T-helper 17 cell (primary cell): Measurements from ENCODE around the gene COG3. TPM values are rescaled to one million over a fixed set of nuclear protein-coding genes. Genes with fewer than 3 reads are reported as not detected.

ENCODE experiments used
- ATAC-seq: fragments of 150-1000 bp; cut with Tn5 transposase; 2 replicates; pipeline ENCODE4 v1.10.0; 2021; ENCODE audit warnings: mild to moderate bottlenecking, moderate library complexity
- DNase-seq, 3 donors: peaks; one replicate each; pipeline versions ENCODE4 v3.0.0 to v3.0.0-alpha.2; 2020 to 2021
- H3K9me3 ChIP-seq: one replicate; pipeline ENCODE4 v1.7.0; 2013; ENCODE audit warnings: low read length, mild to moderate bottlenecking; ENCODE audit not compliant: control insufficient read depth, poor library complexity, severe bottlenecking
- H3K27ac Mint-ChIP-seq: one replicate; pipeline ENCODE4 v1.8.0; 2022; ENCODE audit warnings: mild to moderate bottlenecking, moderate library complexity, mixed read lengths
- H3K27me3 Mint-ChIP-seq: one replicate; pipeline ENCODE4 v1.8.0; 2022; ENCODE audit warnings: mixed read lengths
- H3K36me3 Mint-ChIP-seq: one replicate; pipeline ENCODE4 v1.8.0; 2022; ENCODE audit warnings: low read depth, mixed read lengths
- H3K4me1 Mint-ChIP-seq: one replicate; pipeline ENCODE4 v1.8.0; 2022; ENCODE audit warnings: mild to moderate bottlenecking, mixed read lengths
- H3K4me3 Mint-ChIP-seq: one replicate; pipeline ENCODE4 v1.8.0; 2022; ENCODE audit warnings: mild to moderate bottlenecking, moderate library complexity, mixed read lengths
- total RNA-seq, 4 donors: library from RNA in 2 of 4; stranded (reverse) in 2 of 4; gene quantifications; one replicate each; pipeline ENCODE4 v1.2.3 and lab custom pipeline; 2022 to 2026

Gene COG3
- total RNA-seq, 2 donors from 2014 or later, result 42.5 to 50.8 TPM

DNA sequence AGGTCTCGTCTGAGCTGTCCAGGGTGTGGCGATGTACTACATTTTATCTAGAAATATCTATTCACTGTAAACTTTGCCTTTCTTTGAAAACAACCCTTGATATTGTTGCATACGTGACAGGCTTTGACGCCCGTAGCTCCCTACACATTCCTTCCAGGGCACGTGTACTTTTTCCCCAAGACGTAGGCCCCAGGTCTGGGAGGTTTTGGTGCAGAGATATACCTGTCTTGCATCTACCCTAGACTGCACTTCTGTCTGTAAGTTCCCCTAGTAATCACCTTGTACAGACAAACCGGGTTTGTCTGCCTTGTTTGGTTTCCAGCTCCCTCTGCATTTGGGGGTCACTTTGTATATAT lies 81.6 kb downstream of the COG3 start:
- no peak for ATAC-seq
- H3K9me3 ChIP-seq, result no peaks in the 10 kb centered on the region

DNA sequence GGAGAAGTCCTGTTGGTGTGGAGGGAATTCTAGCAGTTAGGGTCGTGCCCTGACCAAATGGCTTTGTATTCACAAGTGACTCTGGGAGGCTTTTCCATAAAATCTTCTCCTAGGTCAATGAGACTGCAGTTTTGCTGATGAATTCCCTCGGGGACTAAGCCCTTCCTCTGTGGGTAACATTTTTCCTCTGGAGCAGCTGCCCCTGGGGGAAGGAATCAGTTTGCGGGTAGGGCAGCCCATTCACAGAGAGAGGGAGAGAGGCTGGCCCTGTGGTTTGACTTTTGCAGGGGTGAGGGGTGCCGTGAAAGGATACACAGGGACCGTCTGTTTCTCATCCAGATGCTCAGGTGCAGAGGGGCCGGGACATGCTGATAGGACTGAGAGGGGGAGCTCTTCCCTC lies 83.5 kb downstream of the COG3 start:
- Mint-ChIP-seq H3K4me3 (no peak overlapping the region), H3K27me3 (peaks cover 27% of the 10 kb centered on the region), H3K27ac (no peak overlapping the region)

More for the DNA sequence above, 81.6 kb downstream of the COG3 start:
- H3K4me1 Mint-ChIP-seq, result peaks cover 4% of the 10 kb centered on the region
- peaks cover 20% of the 10 kb centered on the region for H3K27me3 Mint-ChIP-seq
- DNase-seq, result no peak
- H3K4me3 Mint-ChIP-seq, result no peak overlapping the region
- H3K36me3 Mint-ChIP-seq, result no peaks in the 10 kb centered on the region
- no peak overlapping the region for H3K27ac Mint-ChIP-seq

DNA sequence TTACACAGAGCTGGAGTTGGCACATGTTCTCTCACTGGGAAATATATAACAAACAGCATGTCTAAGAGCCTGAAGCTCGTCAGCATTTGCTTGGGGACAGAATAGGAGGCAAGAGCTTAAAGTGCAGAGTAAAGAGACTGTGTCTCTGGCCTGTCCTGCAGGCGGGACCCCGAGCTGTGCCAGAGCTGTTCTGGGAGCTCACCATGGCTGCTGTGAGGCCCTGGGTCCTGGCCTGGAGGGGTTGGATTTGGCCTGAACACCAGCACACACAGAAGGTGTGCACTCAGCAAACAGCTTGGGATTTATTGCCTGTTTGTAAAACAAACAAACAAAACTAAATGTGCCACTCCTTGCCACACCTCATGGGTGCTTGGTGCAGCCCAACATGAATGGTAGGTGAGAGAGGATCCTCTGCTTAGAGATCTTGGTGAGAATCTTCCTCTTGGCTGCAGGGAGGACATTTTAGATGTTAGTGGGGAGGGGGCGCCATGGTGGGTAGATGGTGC lies 89.9 kb downstream of the COG3 start:
- no peak overlapping the region for H3K4me3 Mint-ChIP-seq

More for the DNA sequence above, 83.5 kb downstream of the COG3 start:
- ATAC-seq (no peak), DNase-seq (no peak)
- peaks cover 2% of the 10 kb centered on the region for H3K4me1 Mint-ChIP-seq
- no peaks in the 10 kb centered on the region for H3K36me3 Mint-ChIP-seq
- H3K9me3 ChIP-seq, result no peaks in the 10 kb centered on the region

GRCh38 chr13:45564133-45564776 lies 99.5 kb downstream of the COG3 start:
- Mint-ChIP-seq H3K4me3 (no peak overlapping the region), H3K27ac (no peak overlapping the region), H3K36me3 (no peaks in the 10 kb centered on the region), H3K27me3 (peaks cover 7% of the 10 kb centered on the region), H3K4me1 (no peaks in the 10 kb centered on the region)
- no peaks in the 10 kb centered on the region for H3K9me3 ChIP-seq
- DNase-seq, result no peak
- ATAC-seq, result no peak

More for the DNA sequence above, 89.9 kb downstream of the COG3 start:
- no peaks in the 10 kb centered on the region for H3K9me3 ChIP-seq
- ATAC-seq (no peak), DNase-seq (no peak)
- H3K4me1 Mint-ChIP-seq, result no peaks in the 10 kb centered on the region
- no peak overlapping the region for H3K27ac Mint-ChIP-seq
- peaks cover 10% of the 10 kb centered on the region for H3K27me3 Mint-ChIP-seq
- H3K36me3 Mint-ChIP-seq, result no peaks in the 10 kb centered on the region

DNA sequence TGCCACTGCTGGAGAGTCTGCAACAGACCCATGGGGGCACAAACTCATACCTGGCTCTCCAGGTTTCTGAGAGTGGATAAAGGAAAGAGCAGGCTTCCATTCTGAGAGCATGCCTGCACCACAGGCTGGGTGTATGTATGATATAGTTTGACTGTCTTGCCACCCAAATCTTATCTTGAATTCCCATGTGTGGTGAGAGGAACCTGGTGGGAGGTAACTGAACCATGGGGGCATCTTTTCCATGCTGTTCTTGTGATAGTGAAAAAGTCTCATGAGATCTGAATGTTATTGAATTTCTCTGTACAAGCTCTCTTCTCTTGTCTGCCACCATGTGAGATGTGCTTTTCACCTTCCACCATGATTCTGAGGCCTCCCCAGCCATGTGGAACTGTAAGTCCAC lies 100.6 kb downstream of the COG3 start:
- H3K27ac Mint-ChIP-seq, result no peak overlapping the region
- ATAC-seq (no peak), DNase-seq (no peak)
- H3K9me3 ChIP-seq, result no peaks in the 10 kb centered on the region
- H3K4me3 Mint-ChIP-seq, result no peak overlapping the region
- peaks cover 13% of the 10 kb centered on the region for H3K27me3 Mint-ChIP-seq
- H3K36me3 Mint-ChIP-seq, result no peaks in the 10 kb centered on the region
- no peaks in the 10 kb centered on the region for H3K4me1 Mint-ChIP-seq

GRCh38 chr13:45575146-45575829 lies 110.5 kb downstream of the COG3 start:
- H3K9me3 ChIP-seq, result no peaks in the 10 kb centered on the region
- Mint-ChIP-seq H3K4me3 (no peak overlapping the region), H3K4me1 (no peaks in the 10 kb centered on the region), H3K27ac (no peak overlapping the region), H3K27me3 (peaks cover 67% of the 10 kb centered on the region), H3K36me3 (no peaks in the 10 kb centered on the region)
- DNase-seq, result no peak
- ATAC-seq, result no peak

GRCh38 chr13:45575830-45576180 lies 111.1 kb downstream of the COG3 start:
- no peaks in the 10 kb centered on the region for H3K36me3 Mint-ChIP-seq
- DNase-seq, result no peak
- no peaks in the 10 kb centered on the region for H3K4me1 Mint-ChIP-seq

DNA sequence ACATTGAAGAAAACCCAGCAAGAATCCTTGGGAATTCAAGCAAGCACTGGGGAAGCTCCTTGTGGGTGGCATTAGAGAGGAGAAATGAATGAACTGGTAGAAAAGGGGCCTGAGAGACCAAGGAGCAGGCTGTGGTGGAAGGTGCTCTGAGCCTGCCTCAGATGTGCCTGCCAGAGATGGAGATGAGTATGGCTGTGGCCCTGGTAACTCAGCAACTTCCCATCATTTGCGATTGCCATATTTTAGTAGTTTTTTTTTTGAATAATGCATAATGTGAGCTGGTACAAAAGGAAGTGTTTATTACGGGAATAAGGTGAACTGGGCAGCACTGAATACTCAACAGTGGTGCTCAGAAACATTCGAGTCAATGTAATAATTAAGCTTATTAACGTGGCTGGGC lies 111.7 kb downstream of the COG3 start:
- Mint-ChIP-seq H3K27ac (no peak overlapping the region), H3K27me3 (peaks cover 66% of the 10 kb centered on the region), H3K4me1 (no peaks in the 10 kb centered on the region), H3K4me3 (no peak overlapping the region), H3K36me3 (no peaks in the 10 kb centered on the region)
- DNase-seq (no peak), ATAC-seq (no peak)
- no peaks in the 10 kb centered on the region for H3K9me3 ChIP-seq

More at GRCh38 chr13:45575830-45576180, 111.1 kb downstream of the COG3 start:
- H3K27me3 Mint-ChIP-seq, result peaks cover 67% of the 10 kb centered on the region
- H3K9me3 ChIP-seq, result no peaks in the 10 kb centered on the region
- H3K4me3 Mint-ChIP-seq, result no peak overlapping the region
- H3K27ac Mint-ChIP-seq, result no peak overlapping the region
- ATAC-seq, result no peak

DNA sequence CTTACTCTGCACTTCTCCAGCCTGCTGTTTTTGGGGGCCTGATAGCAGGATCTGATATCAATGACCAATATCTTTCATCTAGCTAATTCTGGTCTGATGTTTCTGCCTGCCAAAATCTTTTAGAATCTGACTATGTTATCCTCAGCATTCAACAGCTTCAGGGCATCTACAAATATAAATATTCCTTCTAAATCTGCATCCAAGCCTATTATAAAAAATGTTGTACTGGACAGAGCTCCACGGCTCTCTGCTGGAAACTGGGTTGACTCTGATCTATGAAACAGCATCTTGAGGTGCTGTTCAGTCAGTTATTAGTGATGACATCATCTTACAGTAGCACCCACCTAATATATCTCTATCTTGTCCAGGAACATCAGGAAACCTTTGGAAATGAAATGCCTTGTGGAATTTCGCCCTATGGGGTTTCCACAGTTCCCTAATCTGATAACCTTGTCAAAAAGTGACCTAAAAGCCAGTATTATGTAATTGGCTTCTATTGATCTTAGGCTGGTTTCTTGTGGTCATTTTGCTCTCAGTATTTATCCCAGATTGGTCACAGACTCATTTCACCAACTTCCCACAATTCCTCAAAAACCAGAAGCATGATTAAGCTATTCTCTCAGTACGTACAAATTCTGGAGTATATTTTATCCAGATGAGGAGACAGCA lies 117.8 kb downstream of the COG3 start:
- no peak for ATAC-seq
- H3K9me3 ChIP-seq, result no peaks in the 10 kb centered on the region
- H3K36me3 Mint-ChIP-seq, result no peaks in the 10 kb centered on the region
- no peaks in the 10 kb centered on the region for H3K4me1 Mint-ChIP-seq
- peaks cover 48% of the 10 kb centered on the region for H3K27me3 Mint-ChIP-seq
- H3K27ac Mint-ChIP-seq, result no peak overlapping the region
- DNase-seq, result no peak
- H3K4me3 Mint-ChIP-seq, result no peak overlapping the region

GRCh38 chr13:45584816-45585215 lies 120.1 kb downstream of the COG3 start:
- Mint-ChIP-seq H3K4me1 (no peaks in the 10 kb centered on the region), H3K36me3 (no peaks in the 10 kb centered on the region), H3K27me3 (peaks cover 27% of the 10 kb centered on the region), H3K4me3 (no peak overlapping the region), H3K27ac (no peak overlapping the region)
- DNase-seq (no peak), ATAC-seq (no peak)
- no peaks in the 10 kb centered on the region for H3K9me3 ChIP-seq

Other genes starting within 250 kb of the COG3 start
- gene TPT1, start 123.8 kb upstream of the COG3 start, total RNA-seq, result 1,000 to 10,000 TPM; 7,650 to 7,799 TPM
- gene SLC25A30, start 46.6 kb upstream of the COG3 start, total RNA-seq, result 10 to 100 TPM; 15.2 to 22.3 TPM
- not detected for gene ERICH6B, start 150.8 kb downstream of the COG3 start, total RNA-seq
- not detected for gene CBY2, start 237.4 kb downstream of the COG3 start, total RNA-seq